ENCODE measurements around the gene RNF7. TPM values are rescaled to one million over a fixed set of nuclear protein-coding genes. Genes with fewer than 3 reads are reported as not detected.
"Not testable (repeated sequence)": the region's sequence is repeated elsewhere in the genome, so short reads cannot be mapped to it uniquely, and the experiment has no call there.

RNF7 gene
- total and polyA plus RNA-seq, 9 of the 15 experiments (the other 6 are each of a cell fraction or from before 2014, with no cell fraction given) = 38.8 to 133 (median 80.5) TPM

- TF ChIP-seq USF2 (CRISPR knock-in tag; IDR thresholded peaks at IDR 0.05) (no peak), CSDE1 (IDR thresholded peaks at IDR 0.05) (no peak), PML (IDR thresholded peaks at IDR 0.05; ENCODE audit: low read length) (no peak), ZNF445 (CRISPR knock-in tag; IDR thresholded peaks at IDR 0.05; ENCODE audit: low read depth) (no peak), ZNF384 (IDR thresholded peaks at IDR 0.05; ENCODE audit: low read depth, low read length) (no peak)
These were observed 15.9 kb downstream of the RNF7 start (continued) for GRCh38 chr3:141754032-141754431.

- BruUV-seq (replicated peaks); H3K9ac ChIP-seq (ENCODE audit: insufficient read depth in 1 of 2, low read depth in 2 of 2, low read length in 2 of 2); ATAC-seq; H3K79me2 ChIP-seq (ENCODE audit: control insufficient read depth, insufficient read depth, low read length); intact Hi-C loops (cut with micrococcal nuclease); DNase-seq (ENCODE audit: extremely low read depth in 1 of 4, low spot score in 3 of 4); H3K27me3 ChIP-seq (ENCODE audit: control insufficient read depth in 2 of 2, insufficient read depth in 2 of 2, low read length in 2 of 2); H3K27ac ChIP-seq (ENCODE audit: extremely low read depth, low read depth, low read length); H3K4me2 ChIP-seq (ENCODE audit: insufficient read depth, low read length); H3K9me3 ChIP-seq (replicated peaks; ENCODE audit: control insufficient read depth, insufficient read depth, low read depth, low read length); H3K9me1 ChIP-seq (ENCODE audit: control insufficient read depth, insufficient read depth, low read length); H3K36me3 ChIP-seq (ENCODE audit: control insufficient read depth, insufficient read depth, low read length); in situ Hi-C loops (cut with MboI); H4K20me1 ChIP-seq (replicated peaks; ENCODE audit: control insufficient read depth, insufficient read depth, low read length); H3K4me3 ChIP-seq; FAIRE-seq: not testable (repeated sequence)
- Histone ChIP-seq H2AFZ (ENCODE audit: low read depth, low read length) (peak overlapping the region; percentile 71), H3K4me1 (replicated peaks in 1 of 2; ENCODE audit: control insufficient read depth in 2 of 2, insufficient read depth in 2 of 2, low read length in 2 of 2) (peaks cover 4 to 10% of the 10 kb centered on the region in 2 experiments; a peak in 3 of 5 replicates)
- 26% methylated on average over 4 of the region's 19 CpGs for WGBS (ENCODE audit: insufficient coverage, low coverage, missing lambda C conversion rate)
- POLR2A ChIA-PET = interaction anchor here (1.4 to 3.6 kb wide), 2 partner anchors 10 to 22 kb away, joined by 4 to 13 read pairs; no protein-coding TSS in a partner anchor
- TF ChIP-seq FOXA3 (CRISPR knock-in tag; conservative IDR thresholded peaks at IDR 0.05 in 1 of 2, IDR thresholded peaks at IDR 0.05 in 1 of 2) = peak in 1 of 2 experiments; percentile 78; a peak in 2 of 4 replicates
- TF ChIP-seq FOXK2 (conservative IDR thresholded peaks at IDR 0.05 in 1 of 2, IDR thresholded peaks at IDR 0.05 in 1 of 2; ENCODE audit: low read depth in 2 of 2) = peak; percentile 19 to 20; a peak in 1 of 4 replicates
- TF ChIP-seq SMAD4 (CRISPR knock-in tag; conservative IDR thresholded peaks at IDR 0.05) = 0 out of 2 replicates have a peak, but pooled peaks have one; percentile 18
- CTCF ChIA-PET (ENCODE audit: low intra/inter-chr PET ratio) = interaction anchor here (0.6 kb wide), 1 partner anchor 29 kb away, joined by 5 read pairs; no protein-coding TSS in a partner anchor
These were observed 24.5 kb downstream of the RNF7 start for GRCh38 chr3:141762552-141762951.

Measured in K562 (cell line).